Right lung (tissue), 5 donors: ENCODE results near the gene WDFY2. TPM values are rescaled to one million over a fixed set of nuclear protein-coding genes. Genes with fewer than 3 reads are reported as not detected.

ENCODE experiments used
- DNase-seq, 2 donors: peaks; one replicate each; pipeline ENCODE4 v3.0.0-alpha.2; 2013
- polyA plus RNA-seq, 5 donors: library from polyadenylated mRNA; unstranded; fragments of 120-200 nt; gene quantifications; one replicate each; pipeline versions ENCODE4 v1.2.1 to v1.2.3, GENCODE V29; 2013; ENCODE audit warnings: inconsistent platforms in 1 of 5, low replicate concordance in 1 of 5; ENCODE audit not compliant: insufficient read length in 5 of 5, insufficient read depth in 1 of 5

Gene WDFY2
- polyA plus RNA-seq, 5 donors = 15.5 to 29.0 (median 24.8) TPM

DNA sequence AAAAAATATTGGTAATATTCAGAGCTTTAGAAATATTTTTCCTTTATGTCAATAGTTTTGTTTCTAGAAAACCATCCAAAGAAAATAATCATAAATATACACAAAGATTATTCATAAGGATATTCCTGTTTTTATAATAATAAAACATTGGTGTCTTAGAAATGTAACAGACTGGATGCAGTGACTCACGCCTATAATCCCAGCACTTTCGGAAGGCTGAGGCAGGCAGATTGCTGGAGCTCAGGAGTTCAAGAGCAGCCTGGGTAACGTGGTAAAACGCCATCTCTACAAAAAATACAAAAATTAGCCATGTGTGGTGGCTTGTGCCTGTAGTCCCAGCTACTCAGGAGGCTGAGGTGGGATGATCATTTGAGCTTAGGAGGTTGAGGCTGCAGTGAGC lies 112.9 kb downstream of the WDFY2 start:
- no peak for DNase-seq

DNA sequence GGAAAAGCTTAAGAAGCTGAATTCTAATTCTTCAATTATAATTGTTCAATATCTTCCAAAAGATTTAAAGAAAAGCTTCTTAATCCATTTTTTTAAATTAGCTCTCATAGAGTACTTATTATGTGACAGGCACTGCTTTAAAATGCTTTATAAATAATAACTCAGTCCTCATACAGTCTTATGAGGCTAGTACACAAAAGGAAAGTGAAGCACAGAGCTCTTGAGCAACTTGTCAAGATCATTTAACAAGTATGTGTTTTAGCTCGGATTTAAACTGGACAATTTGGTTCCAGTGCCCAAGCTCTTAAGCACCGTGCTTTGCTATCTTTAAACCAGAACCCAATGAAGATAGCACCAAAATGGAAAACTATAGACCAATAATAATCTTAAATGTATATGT lies 113.6 kb downstream of the WDFY2 start:
- no peak for DNase-seq

DNA sequence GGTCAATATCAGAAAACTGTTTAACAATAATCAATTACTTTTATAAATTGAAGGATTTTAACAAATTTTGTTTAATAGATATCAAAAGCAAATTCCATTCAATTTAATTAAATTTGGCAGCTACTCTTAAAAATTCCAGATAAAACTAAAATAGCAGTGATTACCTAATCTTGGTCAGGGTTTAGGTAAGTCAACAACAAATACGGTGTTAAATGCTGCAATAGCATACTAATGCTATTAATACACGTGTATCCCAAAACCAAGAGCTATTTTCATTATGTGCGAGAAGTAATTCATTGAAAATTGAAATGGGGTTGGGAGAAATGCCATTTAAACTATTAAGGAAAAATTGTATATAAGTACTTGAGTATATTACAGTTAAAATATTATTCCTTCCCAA lies 114.1 kb downstream of the WDFY2 start:
- no peak for DNase-seq

DNA sequence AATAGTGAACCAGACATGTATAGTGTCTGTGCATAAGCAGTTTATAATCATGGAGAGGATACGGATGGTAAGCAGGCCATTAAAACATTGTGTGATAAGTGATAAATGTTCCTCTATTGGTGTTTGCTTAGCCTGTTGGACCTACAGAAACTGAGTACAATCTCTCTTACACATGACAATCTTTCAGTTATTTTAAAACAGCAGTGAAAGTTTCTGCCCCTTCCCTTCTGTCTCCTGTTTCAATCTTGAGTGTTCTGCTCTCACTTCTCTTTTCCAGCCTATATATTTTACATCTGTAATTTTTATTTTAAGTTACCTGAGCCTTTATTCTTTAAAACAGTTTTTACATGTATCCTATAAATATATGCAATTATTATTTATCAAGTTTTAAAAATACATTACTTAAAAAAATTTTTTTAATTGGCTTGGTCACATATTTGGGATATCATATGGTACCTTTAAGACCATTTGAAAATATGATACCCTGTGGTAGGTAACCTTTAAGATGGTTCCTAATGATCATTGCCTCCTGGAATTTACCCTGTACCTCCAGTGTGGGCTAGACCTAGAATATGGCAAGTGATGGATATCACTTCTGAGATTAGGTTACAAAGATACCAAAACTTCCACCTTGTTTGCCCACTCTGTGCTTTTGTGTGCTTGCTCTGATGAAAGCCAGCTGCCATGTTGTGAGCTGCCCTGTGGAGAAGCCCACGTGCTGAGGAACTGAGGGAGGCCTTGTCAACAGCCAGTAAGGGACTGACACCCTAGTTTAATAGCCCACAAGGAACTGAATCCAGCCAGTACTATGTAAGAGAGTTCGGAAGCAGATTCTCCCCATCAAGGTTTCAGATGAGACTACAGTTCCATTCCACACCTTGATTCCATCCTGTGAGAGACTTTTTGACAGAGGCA lies 120.4 kb downstream of the WDFY2 start:
- DNase-seq = no peak

DNA sequence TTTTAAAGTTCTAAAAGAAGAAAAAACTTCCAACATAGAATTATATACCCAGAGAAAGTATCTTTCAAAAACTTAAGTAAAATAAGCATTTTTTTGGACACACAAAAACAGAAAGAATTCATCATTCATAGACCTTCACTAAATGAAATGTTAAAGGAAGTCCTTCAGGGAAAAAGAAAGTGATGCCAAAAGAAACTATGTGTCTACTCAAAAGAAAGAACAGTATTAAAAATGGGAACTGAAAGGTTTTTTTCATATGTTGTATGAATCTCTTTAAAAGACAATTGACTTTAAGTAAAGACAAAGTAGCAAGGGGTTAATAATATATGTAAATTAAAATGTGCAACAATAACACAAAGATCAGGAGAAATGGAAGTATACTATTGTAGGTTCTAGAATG lies 123.2 kb downstream of the WDFY2 start:
- DNase-seq = no peak

DNA sequence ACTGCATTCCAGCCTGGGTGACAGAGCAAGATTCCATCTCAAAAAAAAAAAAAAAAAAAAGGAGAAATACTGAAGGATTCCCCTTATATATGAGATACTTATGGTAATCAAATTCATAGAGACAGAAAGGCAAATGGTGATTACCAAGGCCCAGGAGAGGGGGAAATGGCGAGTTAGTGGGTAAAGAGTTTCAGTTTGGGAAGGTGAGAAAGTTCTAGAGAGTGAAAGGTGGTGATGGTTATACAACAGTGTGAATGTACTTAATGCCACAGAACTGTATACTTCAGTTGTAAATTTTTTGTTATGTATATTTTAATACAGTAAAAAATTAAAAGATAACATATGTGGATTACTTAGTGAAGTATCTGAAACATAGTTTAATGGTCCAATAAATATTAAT lies 129.5 kb downstream of the WDFY2 start:
- DNase-seq = no peak

DNA sequence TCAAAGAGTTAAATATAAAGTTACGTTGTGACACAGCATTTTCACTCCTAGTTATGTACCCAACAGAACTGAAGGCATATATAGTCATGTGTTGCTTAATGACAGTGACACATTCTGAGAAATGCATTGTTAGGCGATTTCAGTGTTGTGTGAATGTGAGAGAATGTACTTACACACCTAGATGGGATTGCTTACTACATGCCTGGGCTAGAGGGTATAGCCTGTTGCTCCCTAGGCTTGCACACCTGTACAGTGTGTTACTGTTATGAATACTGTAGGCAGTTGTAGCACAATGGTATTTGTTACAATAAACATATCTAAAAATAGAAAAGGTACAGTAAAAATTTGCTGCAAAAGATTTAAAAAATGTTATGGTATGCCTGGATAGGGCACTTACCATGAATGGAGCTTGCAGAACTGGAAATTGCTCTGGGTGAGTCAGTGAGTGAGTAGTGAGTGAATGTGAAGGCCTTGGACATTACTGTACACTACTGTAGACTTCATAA lies 130.5 kb downstream of the WDFY2 start:
- no peak for DNase-seq

DNA sequence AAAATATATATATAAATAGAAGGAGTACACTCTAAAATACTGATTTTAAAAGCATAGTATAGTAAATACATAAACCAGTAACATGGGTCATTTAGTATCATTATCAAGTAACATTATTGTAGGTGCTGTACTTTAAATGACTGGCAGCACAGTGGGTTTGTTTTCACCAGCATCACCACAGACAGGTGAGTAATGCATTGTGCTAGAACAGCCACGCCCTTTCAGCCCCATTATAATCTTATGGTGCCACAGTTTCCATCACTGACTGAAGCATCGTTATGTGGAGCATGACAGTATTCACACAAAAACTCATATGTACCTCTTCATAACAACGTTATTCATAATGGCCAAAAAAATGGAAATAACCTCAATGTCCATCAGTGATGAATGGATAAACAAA lies 131.4 kb downstream of the WDFY2 start:
- no peak for DNase-seq

DNA sequence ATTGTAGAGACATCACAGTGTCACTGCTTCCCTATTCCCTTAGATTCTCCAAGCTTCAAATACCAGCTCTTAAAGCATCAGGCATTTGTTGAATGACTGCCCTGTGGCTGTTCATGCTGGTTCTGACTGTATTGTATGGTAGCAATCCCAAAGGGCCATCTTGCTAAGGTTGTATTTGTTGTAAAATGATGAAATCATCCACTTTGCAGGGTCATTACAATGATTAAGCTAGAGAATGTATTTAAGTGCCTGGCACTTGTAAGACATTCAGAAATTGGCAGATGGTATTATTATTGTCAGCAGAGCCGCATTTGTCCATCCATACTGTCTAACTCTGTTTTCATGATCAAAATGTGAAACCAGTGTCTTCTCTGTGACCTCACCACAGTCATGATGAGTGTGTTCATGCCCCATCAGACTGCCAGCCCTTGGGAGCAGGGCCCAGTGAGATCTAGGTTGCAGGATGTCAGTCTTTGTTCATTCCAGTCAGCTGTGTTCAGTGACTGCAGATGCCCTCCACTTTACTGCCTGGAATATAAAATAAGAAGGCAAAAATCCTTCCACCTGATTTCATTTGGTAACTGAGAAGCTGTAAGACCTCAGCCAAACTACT lies 133.6 kb downstream of the WDFY2 start:
- DNase-seq = no peak

DNA sequence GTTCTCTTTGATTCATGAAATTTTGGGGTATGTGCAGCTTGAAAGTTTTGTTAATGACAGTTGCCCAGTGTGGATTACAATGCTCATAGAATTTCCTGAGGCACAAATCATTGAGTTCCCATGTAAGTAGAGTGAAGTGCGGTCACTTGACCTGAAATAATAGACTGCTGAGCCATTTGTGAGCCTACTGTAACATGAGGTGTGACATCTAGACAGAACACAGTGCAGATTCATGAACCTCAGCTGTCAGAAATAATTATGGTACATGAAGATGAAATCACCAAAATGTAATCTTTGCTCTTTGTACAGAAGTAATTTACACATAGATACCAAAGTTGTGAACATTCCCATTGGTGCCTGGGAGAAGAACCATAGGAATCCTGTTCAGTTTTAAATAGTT lies 135.1 kb downstream of the WDFY2 start:
- DNase-seq = no peak

DNA sequence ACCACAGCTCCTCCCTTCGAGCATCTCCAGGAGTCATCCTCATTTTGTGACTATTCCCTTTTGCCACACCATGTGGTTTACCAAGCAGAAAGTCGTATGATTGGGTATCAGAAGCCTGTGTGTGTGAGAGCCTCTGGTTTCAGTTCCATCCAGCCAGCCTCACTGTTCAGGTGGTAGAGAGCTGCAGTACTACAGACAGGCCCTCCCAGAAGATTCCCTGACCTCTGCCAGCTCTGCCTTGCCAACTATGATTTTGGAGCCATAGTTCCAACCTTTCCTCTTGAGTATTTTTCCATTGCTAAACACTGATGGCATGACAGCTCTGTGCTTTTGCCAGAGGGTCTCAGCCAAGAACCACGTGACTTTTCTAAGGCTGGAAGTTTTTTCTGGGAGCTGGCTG lies 137.2 kb downstream of the WDFY2 start:
- no peak for DNase-seq

DNA sequence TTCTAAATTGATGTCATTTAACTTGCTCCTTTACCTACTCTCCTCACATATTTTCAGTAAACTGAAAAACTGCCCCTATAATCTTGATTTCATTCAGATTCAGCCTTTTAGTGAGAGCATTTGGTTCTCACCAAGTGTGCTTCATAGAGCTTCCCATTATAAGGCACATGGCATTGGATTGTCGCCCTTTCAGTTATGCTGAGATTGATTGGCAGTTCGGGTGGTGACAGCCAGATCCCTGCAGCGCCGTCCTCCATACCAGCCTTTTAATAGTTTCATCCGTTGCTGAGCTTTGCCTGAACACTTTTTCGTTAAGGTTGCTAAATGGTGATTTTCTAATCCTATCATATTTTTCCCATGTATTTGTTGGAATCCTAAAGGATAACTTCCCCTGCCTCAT lies 139.3 kb downstream of the WDFY2 start:
- no peak for DNase-seq

DNA sequence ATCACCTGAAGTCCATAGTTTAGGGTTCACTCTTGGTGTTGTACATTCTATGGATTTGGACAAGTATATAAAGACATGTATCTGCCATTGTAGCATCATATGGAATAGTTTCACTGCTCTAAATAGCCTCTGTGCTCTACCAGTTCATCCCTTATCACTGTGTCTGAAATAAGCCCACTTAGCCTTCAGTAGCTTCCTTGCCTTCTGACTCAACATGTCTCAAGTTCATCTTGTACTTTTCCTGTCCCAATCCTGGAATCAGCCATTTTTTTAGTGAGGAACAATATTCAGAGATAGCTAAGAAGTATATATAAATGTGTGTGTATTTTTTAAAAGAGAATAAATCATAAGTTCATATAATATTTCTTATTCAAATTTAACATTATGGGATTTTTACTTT lies 140.5 kb downstream of the WDFY2 start:
- DNase-seq = no peak

DNA sequence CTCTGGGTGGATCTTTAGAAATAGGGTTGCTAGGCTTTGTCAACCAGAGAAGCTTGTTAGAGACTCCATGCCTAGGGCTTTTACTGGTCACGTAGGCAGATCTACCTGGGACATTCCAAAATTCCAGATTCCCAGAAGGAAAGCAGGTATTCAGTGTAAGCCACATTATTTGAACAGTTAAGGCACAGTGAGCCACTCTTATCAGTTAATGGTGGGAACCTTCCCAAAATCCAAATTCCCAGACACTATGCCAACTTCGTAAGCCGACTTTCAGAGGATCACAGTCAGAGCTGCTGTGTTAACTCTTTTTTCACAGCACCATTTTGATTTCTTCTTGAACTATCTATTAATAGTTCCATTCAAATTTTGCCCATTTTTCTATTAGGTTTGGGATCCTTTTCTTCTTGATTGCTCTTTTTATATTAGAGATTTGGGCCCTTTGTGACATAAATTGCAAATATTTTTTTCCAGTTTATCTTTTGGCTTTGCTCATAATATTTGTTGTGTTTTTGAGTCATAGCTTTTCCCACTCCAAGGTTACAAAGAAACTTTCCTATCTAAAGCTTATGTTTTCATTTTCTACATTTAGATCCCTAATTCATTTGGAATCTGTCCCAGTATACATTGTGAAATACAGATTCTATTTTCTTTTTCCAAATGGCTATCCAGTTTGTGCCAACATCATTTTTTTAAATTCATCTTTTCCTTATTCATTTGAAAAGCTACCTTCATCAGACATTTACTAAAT lies 142.4 kb downstream of the WDFY2 start:
- DNase-seq = peak; percentile 74 to 84

DNA sequence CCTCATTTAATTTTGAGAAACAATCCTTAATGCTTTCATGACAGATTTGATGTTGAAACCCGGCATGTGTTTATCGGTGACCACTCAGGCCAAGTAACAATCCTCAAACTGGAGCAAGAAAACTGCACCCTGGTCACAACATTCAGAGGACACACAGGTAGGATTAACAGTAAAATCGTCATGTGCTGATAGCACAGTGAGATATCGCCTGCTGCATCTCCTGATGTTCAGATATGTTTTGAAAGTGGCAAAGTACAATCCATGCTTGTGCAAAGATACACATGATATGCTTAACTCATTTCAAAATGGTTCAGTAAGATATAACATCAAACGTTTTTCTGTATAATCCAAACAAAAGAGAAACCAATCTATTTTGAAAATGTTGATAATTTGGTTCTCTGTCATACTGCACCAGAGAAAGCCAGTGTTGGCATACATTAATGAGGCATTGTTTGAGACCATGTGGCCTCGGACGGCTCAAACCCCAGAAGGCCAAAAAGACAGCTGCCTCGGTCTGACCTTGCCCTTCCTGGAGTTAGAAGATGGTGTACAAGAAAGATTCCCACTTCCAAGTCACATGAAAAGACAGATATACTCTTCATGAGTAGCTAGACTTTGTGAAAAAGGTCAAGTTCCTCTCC lies 143.5 kb downstream of the WDFY2 start:
- no peak for DNase-seq

DNA sequence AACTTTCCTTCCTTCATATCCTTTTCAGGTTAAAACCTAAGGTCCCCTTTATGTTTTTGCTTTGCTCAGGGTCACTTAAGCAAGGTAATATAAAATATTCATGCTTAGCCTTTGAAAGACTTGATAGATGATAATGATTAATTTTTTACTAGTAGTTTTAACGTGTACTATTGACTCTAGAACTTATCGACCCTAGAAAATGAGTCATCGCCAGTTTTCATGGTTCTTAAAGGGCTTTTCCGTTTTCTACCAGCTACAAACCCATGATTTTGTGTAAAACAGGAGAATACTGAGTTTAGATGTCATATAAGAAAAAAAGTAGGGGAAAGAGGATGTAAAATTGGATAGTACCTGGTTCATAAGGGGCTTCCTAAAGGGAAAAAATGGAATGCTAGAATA lies 144.0 kb downstream of the WDFY2 start:
- DNase-seq = no peak

DNA sequence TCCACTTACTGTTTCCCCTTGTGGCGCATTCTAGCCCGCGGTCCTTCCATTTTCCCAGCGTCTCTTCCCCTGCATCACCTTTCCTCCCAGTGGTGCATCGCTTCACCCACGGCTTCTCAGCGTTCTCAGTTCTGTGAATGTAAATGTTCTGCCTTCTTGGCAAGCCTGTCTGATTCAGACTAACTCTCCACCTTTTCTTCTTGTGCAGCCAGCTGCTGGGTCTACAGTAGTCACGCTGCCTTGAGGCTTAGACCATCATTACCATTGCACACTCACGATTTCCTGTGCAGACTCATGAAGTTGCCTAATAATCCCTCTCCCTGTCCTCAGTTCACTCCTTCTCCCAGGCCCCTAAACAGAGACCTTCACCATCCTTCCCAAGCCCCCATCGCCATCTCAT lies 144.7 kb downstream of the WDFY2 start:
- DNase-seq = no peak

DNA sequence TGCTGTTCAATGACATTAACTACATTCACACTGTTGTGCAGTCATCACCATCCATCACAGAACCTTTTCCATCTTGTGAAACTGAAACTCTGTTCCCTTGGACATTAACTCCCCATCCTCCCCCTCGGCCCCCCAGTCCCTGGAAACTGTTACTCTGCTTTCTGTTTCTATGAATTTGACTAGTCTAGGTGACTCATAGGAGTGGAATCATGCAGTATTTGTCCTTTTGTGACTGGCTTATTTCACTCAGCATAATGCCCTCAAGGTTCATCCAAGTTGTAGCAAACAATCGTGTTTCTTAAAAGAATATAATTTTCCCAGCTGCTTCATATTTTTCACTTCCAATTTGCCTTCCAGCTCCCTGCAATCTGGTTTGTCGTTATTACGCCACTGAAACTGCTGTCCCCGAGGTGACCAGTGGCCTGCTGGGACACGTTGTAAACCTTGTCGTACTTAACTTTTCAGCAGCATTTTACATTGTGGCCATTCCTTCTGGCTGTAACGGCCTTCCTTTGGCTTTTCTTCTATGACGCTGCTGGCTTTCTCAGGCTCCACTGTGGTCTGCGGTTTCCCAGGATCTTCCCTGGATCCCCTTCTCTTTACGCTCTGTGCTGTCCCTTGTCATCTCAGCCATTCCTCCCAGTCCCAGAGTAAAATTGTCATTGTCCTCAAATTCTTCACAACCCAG lies 145.7 kb downstream of the WDFY2 start:
- DNase-seq = peak; percentile 38 to 57

DNA sequence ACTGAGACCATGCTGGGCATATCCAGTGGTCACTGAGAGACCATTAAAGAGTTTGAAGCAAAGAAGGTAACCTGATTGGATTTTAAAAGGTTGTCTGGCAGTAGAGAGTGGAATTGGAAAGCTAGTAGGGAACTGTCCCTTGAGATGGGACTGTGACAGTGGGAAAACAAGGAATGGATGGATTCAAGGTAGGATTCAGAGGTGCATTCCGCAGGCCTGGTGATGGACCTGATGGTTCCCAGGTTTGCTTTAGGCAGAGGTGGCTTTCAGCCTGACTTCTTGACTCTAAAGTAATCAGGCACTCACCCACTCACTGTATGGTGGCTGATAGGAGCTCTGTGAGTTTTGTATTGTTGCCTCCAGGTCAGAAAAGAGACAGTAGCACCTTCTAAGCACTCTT lies 146.7 kb downstream of the WDFY2 start:
- DNase-seq = no peak

DNA sequence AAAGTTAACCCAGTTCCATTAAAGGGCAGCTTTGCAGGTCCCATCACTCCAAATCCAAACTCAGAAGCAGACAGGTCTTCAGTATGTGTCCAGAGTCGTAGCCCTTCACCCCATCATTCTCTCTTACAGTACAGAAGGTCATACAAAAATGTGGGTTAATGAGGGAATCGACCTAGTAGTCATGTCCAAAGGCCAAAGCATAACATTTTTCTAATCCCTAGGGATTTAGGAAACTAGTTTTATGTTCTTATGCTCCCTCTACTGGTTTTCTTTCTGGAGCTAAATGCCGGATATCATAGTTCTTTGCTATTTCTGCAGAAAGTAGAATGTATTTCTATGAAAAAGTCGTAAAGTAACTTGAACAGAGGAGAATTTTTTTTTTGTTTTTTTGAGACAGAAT lies 147.5 kb downstream of the WDFY2 start:
- peak in 1 of 2 donors; percentile 47 for DNase-seq
